SK-N-SH (cell line): ENCODE measurements around the gene ZNF697. TPM values are rescaled to one million over a fixed set of nuclear protein-coding genes. Genes with fewer than 3 reads are reported as not detected.
"Not testable (repeated sequence)": the region's sequence is repeated elsewhere in the genome, so short reads cannot be mapped to it uniquely, and the experiment has no call there.

Experiments
- CTCF ChIA-PET: fragments of 300-600, 350-600 bp; formaldehyde crosslinking; extraction: SDS; loops from one replicate; lab custom pipeline; 2021; lab: Yijun Ruan, JAX
- POLR2A ChIA-PET: fragments of 350-600 bp; sonication (Branson Sonifier 250); formaldehyde crosslinking; extraction: SDS; loops from one replicate; lab custom pipeline; 2020; ENCODE audit warnings: antibody characterized with exemption, inconsistent platforms; lab: Yijun Ruan, JAX
- DNase-seq: peaks from one replicate; pipeline ENCODE4 v3.0.0; 2012
- H2AFZ ChIP-seq: fragments of 200-600 bp; sonication (generic); 2 replicates; pipeline ENCODE4 v1.8.1; 2016; ENCODE audit warnings: antibody characterized with exemption, mild to moderate bottlenecking, low read depth
- H3F3A ChIP-seq: fragments of 200-600 bp; sonication (generic); replicated peaks from 2 replicates; pipeline ENCODE3; 2016; ENCODE audit warnings: antibody characterized with exemption, mild to moderate bottlenecking; ENCODE audit not compliant: insufficient read depth
- H3K27ac ChIP-seq, 2 experiments: fragments of 200-500 bp in 1 of 2; fragments of 200-600 bp in 1 of 2; sonication (Bioruptor generic) in 1 of 2; sonication (generic), shearing (Covaris generic) in 1 of 2; 2 replicates each; pipeline versions ENCODE4 v1.5.1 to v1.6.1; 2014 to 2016; ENCODE audit warnings: low read depth in 2 of 2, inconsistent platforms in 1 of 2, low read length in 1 of 2, mild to moderate bottlenecking in 1 of 2, mixed read lengths in 1 of 2
- H3K27me3 ChIP-seq: fragments of 200-600 bp; sonication (generic), shearing (Covaris generic); 2 replicates; pipeline ENCODE4 v1.6.1; 2016; ENCODE audit warnings: mixed run types; ENCODE audit not compliant: insufficient read depth
- H3K36me3 ChIP-seq, 2 experiments: fragments of 200-500 bp in 1 of 2; fragments of 200-600 bp in 1 of 2; sonication (Bioruptor generic) in 1 of 2; sonication (generic) in 1 of 2; replicated peaks in 1 of 2; 2 replicates each; pipeline versions ENCODE3 to v1.5.1; 2014 to 2016; ENCODE audit warnings: low read length in 1 of 2, mild to moderate bottlenecking in 1 of 2; ENCODE audit not compliant: insufficient read depth in 2 of 2, control insufficient read depth in 1 of 2
- H3K4me1 ChIP-seq, 2 experiments: fragments of 200-500 bp in 1 of 2; fragments of 200-600 bp in 1 of 2; sonication (Bioruptor generic) in 1 of 2; sonication (generic), shearing (Covaris generic) in 1 of 2; 2 replicates each; pipeline versions ENCODE4 v1.5.1 to v1.6.1; 2014 to 2016; ENCODE audit warnings: low read depth in 1 of 2, low read length in 1 of 2, mixed run types in 1 of 2; ENCODE audit not compliant: insufficient read depth in 2 of 2, control insufficient read depth in 1 of 2
- H3K4me2 ChIP-seq: fragments of 200-600 bp; sonication (generic), shearing (Covaris generic); 2 replicates; pipeline ENCODE4 v1.6.1; 2017; ENCODE audit warnings: mixed run types
- H3K4me3 ChIP-seq, 2 experiments: fragments of 200-500 bp in 1 of 2; fragments of 200-600 bp in 1 of 2; sonication (Bioruptor generic) in 1 of 2; sonication (generic), shearing (Covaris generic) in 1 of 2; 2 replicates each; pipeline versions ENCODE4 v1.5.1 to v1.8.1; 2014 to 2016; ENCODE audit warnings: low read depth in 2 of 2, inconsistent platforms in 1 of 2, low read length in 1 of 2, mild to moderate bottlenecking in 1 of 2, mixed read lengths in 1 of 2, moderate library complexity in 1 of 2
- H3K79me2 ChIP-seq: fragments of 200-600 bp; sonication (generic); 2 replicates; pipeline ENCODE4 v1.8.1; 2017; ENCODE audit warnings: mild to moderate bottlenecking; ENCODE audit not compliant: insufficient read depth
- H3K9ac ChIP-seq: fragments of 200-600 bp; sonication (generic); 2 replicates; pipeline ENCODE4 v1.6.1; 2017; ENCODE audit warnings: mixed run types
- H3K9me2 ChIP-seq: fragments of 200-600 bp; sonication (generic); 2 replicates; pipeline ENCODE4 v1.6.1; 2017; ENCODE audit warnings: mixed run types
- H3K9me3 ChIP-seq: fragments of 200-600 bp; sonication (generic); 2 replicates; pipeline ENCODE4 v1.6.1; 2017; ENCODE audit warnings: mixed run types, mild to moderate bottlenecking, moderate library complexity
- H4K20me1 ChIP-seq: fragments of 200-600 bp; sonication (generic); 2 replicates; pipeline ENCODE4 v1.6.1; 2017; ENCODE audit warnings: mild to moderate bottlenecking, mixed run types; ENCODE audit not compliant: insufficient read depth
- EP300 ChIP-seq, 2 experiments: IDR thresholded peaks; 2 replicates each; pipeline versions ENCODE4 v1.4.0 to v1.6.1; 2012; ENCODE audit warnings: borderline replicate concordance in 1 of 2, low read depth in 1 of 2, low read length in 1 of 2
- EZH2phosphoT487 ChIP-seq: fragments of 200-600 bp; sonication (generic); IDR thresholded peaks from 2 replicates; pipeline ENCODE4 v1.6.1; 2017; ENCODE audit warnings: low read depth, mixed run types, mild to moderate bottlenecking, antibody characterized with exemption, moderate library complexity, borderline replicate concordance
- FOSL2 ChIP-seq: IDR thresholded peaks from 2 replicates; pipeline ENCODE4 v1.4.0; 2012; ENCODE audit warnings: low read depth, mild to moderate bottlenecking, moderate library complexity, borderline replicate concordance
- FOXM1 ChIP-seq: IDR thresholded peaks from 2 replicates; pipeline ENCODE4 v1.4.0; 2012; ENCODE audit warnings: low read depth, mild to moderate bottlenecking
- GABPA ChIP-seq: IDR thresholded peaks from 2 replicates; pipeline ENCODE4 v1.4.0; 2012; ENCODE audit warnings: low read depth, mild to moderate bottlenecking
- GATA2 ChIP-seq: sonication (generic); formaldehyde crosslinking; IDR thresholded peaks from 2 replicates; pipeline ENCODE4 v1.5.0; 2020; ENCODE audit warnings: mild to moderate bottlenecking, missing genetic modification reagents
- JUND ChIP-seq: IDR thresholded peaks from 2 replicates; pipeline ENCODE4 v1.4.0; 2012
- MEF2A ChIP-seq: IDR thresholded peaks from 2 replicates; pipeline ENCODE4 v1.4.0; 2012; ENCODE audit warnings: low read depth, borderline replicate concordance
- MXI1 ChIP-seq: IDR thresholded peaks from 2 replicates; pipeline ENCODE4 v1.6.1; 2012; ENCODE audit warnings: mild to moderate bottlenecking, low read depth, low read length, improper control_type of control experiment
- RAD21 ChIP-seq: IDR thresholded peaks from 2 replicates; pipeline ENCODE4 v1.6.1; 2012; ENCODE audit warnings: mild to moderate bottlenecking, low read length
- RCOR1 ChIP-seq: fragments of 150-350 bp; IDR thresholded peaks from 2 replicates; pipeline ENCODE4 v1.6.1; 2017; ENCODE audit warnings: antibody characterized with exemption, low read length
- REST ChIP-seq: IDR thresholded peaks from 2 replicates; pipeline ENCODE4 v1.6.1; 2012; ENCODE audit warnings: mild to moderate bottlenecking, low read depth, low read length, moderate library complexity
- SIN3A ChIP-seq: IDR thresholded peaks from 2 replicates; pipeline ENCODE4 v1.6.1; 2012; ENCODE audit warnings: low read depth, mild to moderate bottlenecking, low read length, moderate library complexity, borderline replicate concordance
- TEAD4 ChIP-seq: IDR thresholded peaks from 2 replicates; pipeline ENCODE4 v1.4.0; 2012; ENCODE audit warnings: mild to moderate bottlenecking, borderline replicate concordance; ENCODE audit not compliant: insufficient read depth
- USF2 ChIP-seq: fragments of 150-350 bp; IDR thresholded peaks from 2 replicates; pipeline ENCODE4 v1.6.1; 2017; ENCODE audit warnings: antibody characterized with exemption, low read length, low read depth, borderline replicate concordance
- ZBTB33 ChIP-seq: IDR thresholded peaks from 2 replicates; pipeline ENCODE4 v1.4.0; 2012; ENCODE audit warnings: low read depth, borderline replicate concordance
- WGBS: methylation state at CpG from one replicate; pipeline ENCODE4 v1.1.6; 2017; ENCODE audit warnings: low lambda C conversion rate; 5-methylcytosine and 5-hydroxymethylcytosine counted together
- polyA plus RNA-seq, 3 experiments: library from polyadenylated mRNA; depleted of rRNA; stranded (reverse); fragments of >200 nt; gene quantifications; 2 replicates each; pipeline ENCODE4 v1.2.3, GENCODE V29; 2012

Gene ZNF697
- polyA plus RNA-seq, 1 of the 3 experiments (the other 2 are of a cell fraction) = 3.4 TPM

GRCh38 chr1:119603695-119604094 is 44.4 kb downstream of the ZNF697 start:
- DNase-seq = no peak
- H3K4me1 ChIP-seq = peaks cover 0 to 9% of the 10 kb centered on the region in 2 experiments; a peak in 2 of 4 replicates
- H3F3A ChIP-seq = no peaks in the 10 kb centered on the region
- no peaks in the 10 kb centered on the region for H3K9me2 ChIP-seq
- H3K27ac ChIP-seq = no peak overlapping the region
- no peaks in the 10 kb centered on the region for H3K79me2 ChIP-seq
- TF ChIP-seq JUND (no peak), MXI1 (no peak), RCOR1 (no peak), FOXM1 (no peak), SIN3A (no peak), EP300 (IDR thresholded peaks at IDR 0.05; ENCODE audit: borderline replicate concordance in 1 of 2, low read depth in 1 of 2, low read length in 1 of 2) (no peak), GATA2 (CRISPR knock-in tag) (no peak), TEAD4 (no peak), GABPA (no peak), RAD21 (no peak), REST (no peak), ZBTB33 (no peak), MEF2A (no peak), EZH2phosphoT487 (no peak), FOSL2 (no peak), USF2 (no peak)
- ChIA-PET CTCF (interaction anchor here (0.7 to 1.0 kb wide), 2 partner anchors 8 to 71 kb away, joined by 3 read pairs; no protein-coding TSS in a partner anchor), POLR2A (no interaction called here)
- H3K27me3 ChIP-seq = no peaks in the 10 kb centered on the region
- H3K4me3 ChIP-seq = no peak overlapping the region
- no peak overlapping the region for H2AFZ ChIP-seq
- no peaks in the 10 kb centered on the region for H3K36me3 ChIP-seq
- H3K9ac ChIP-seq = no peak overlapping the region
- H3K9me3 ChIP-seq = no peaks in the 10 kb centered on the region
- no peaks in the 10 kb centered on the region for H4K20me1 ChIP-seq
- no peak overlapping the region; the same call in 1 of the 2 replicates for H3K4me2 ChIP-seq
- WGBS = 72% methylated on average over 6 of the region's 6 CpGs

DNA sequence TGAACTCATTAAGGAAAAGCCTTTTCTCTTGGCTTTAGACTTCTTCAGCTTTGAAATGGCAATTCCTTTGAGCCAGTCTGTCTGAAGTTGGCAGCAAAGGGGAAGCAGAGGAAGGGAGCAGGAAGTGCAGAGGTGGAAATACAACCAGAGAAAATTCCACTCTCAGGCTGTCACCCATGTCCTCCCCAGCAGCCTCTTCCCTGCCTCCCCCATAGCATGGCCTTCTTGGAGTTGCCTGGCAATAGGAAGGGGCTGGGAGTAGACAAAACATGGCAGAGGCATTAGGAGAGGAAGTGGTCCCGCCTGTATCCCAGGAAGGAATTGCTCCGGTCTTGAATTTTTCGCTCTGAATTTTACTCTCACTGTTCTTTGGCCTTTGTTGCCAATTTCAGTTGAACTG is 44.8 kb downstream of the ZNF697 start:
- POLR2A ChIA-PET = not testable (repeated sequence)

DNA sequence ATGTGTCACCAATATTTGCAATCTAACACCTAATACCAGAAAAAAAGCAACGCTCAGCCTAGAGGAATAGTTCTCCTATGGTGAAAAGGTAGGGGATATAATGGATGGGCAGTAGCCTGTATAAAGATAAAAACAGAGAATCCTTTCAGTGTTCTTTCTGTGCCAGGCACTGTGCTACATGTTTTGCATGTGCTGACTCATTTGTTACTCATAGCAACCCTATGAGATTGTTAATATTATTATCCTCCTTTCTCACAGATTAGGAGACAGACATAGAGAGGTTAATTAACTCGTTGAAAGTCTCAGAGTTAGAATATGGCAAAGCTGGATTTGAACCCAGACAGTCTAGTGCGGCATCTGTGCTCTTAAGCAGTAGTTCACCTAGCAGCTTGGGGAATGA is 45.3 kb downstream of the ZNF697 start:
- DNase-seq, POLR2A ChIA-PET, H3K9ac ChIP-seq, H3K4me2 ChIP-seq, H3K36me3 ChIP-seq, H4K20me1 ChIP-seq, H3K4me1 ChIP-seq, H3K9me2 ChIP-seq, H3K9me3 ChIP-seq, H3K79me2 ChIP-seq, H3K27ac ChIP-seq, H3K27me3 ChIP-seq, H3K4me3 ChIP-seq, H3F3A ChIP-seq, H2AFZ ChIP-seq: not testable (repeated sequence)
- CTCF ChIA-PET = interaction anchor here (1.0 to 1.6 kb wide), 2 partner anchors 9 to 72 kb away, joined by 3 to 4 read pairs; no protein-coding TSS in a partner anchor
- 57% methylated on average over 3 of the region's 3 CpGs for WGBS

More for the DNA sequence above, 44.8 kb downstream of the ZNF697 start:
- H2AFZ ChIP-seq, H3K27ac ChIP-seq, H3K9me3 ChIP-seq, H3K4me2 ChIP-seq, H3K9me2 ChIP-seq, H4K20me1 ChIP-seq, H3K27me3 ChIP-seq, H3K36me3 ChIP-seq, DNase-seq, H3K79me2 ChIP-seq, H3K4me3 ChIP-seq, H3K9ac ChIP-seq, H3K4me1 ChIP-seq, H3F3A ChIP-seq: not testable (repeated sequence)
- 69% methylated on average over 3 of the region's 3 CpGs for WGBS
- CTCF ChIA-PET = interaction anchor here (1.0 kb wide), 1 partner anchor 72 kb away, joined by 3 read pairs; no protein-coding TSS in a partner anchor
